ENCODE measurements around the gene NCEH1. TPM values are rescaled to one million over a fixed set of nuclear protein-coding genes. Genes with fewer than 3 reads are reported as not detected.
A peak's percentile ranks its signal among the peaks of the same experiment; 100 is the strongest.
"Not testable (repeated sequence)": the region's sequence is repeated elsewhere in the genome, so short reads cannot be mapped to it uniquely, and the experiment has no call there.

Gene NCEH1
- total RNA-seq, 1 experiment from 2014 or later = 4.5 TPM

DNA sequence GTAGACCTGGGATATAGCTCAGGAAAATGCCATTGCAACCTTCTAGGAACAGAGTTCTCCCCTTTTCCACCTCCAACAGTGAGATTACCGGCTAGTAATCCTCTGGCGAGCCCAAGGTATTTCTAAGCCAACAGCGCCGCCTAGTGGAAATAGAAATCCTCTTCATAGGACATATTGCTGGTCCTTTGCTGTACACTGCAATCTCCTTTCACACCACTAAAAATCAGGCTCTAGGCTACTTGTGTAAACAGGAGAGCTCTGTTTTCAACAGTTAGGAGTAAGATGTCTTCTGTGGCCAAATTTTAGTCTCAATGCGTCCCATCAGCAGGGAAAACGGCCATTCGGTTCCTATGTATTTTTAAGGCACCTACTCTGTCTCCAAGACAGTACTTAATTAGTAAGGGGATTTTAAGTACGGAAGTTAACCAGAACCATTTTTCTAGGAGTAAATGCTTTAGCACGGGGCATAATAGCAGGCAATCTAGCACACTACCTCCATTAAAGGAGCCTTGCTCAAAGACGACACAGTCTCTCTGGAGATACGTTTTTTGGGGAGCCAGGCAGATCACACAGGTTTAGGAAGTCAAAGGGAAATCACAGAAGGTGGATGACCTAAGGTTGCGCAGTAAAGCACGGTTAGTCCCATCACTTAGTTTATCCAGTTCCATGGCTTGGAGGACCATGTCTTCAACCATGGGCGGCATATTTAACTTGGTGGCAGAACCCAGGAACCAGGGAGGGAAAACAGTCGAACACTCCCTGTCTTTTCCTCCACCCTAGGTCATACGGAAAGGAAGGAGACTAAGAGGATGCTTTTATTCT lies 43.8 kb downstream of the NCEH1 start (continued):
- TF ChIP-seq, protein P1, sequence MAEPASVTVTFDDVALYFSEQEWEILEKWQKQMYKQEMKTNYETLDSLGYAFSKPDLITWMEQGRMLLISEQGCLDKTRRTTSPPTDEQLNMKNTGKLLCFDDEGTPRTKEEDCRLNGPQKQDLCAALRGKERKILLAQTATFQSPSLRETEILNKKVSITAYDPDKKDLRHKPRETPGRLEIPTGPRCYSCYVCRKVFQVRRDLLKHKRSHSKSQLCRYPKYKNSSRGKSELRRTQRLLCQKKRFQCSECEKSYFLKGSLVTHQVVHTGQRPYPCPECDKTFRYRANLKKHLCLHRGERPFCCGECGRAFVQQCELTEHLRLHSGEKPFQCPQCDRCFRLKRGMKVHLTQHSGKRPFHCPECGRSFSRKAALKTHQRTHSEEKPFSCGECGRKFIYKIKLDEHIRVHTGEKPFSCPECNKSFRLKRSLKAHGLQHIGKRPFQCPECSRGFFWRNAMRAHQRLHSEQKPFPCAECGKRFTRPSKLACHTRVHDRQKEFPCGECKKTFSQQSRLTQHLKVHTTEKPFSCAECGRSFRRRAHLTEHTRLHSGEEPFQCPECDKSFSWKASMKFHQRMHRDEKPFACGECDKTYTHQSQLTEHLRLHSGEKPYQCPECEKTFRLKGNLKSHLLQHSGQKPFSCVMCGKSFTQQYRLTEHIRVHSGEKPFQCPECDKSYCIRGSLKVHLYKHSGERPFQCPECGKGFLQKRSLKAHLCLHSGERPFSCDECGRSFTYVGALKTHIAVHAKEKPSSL (CRISPR knock-in tag; conservative IDR thresholded peaks at IDR 0.05) = no peak
- TF ChIP-seq, protein P2, sequence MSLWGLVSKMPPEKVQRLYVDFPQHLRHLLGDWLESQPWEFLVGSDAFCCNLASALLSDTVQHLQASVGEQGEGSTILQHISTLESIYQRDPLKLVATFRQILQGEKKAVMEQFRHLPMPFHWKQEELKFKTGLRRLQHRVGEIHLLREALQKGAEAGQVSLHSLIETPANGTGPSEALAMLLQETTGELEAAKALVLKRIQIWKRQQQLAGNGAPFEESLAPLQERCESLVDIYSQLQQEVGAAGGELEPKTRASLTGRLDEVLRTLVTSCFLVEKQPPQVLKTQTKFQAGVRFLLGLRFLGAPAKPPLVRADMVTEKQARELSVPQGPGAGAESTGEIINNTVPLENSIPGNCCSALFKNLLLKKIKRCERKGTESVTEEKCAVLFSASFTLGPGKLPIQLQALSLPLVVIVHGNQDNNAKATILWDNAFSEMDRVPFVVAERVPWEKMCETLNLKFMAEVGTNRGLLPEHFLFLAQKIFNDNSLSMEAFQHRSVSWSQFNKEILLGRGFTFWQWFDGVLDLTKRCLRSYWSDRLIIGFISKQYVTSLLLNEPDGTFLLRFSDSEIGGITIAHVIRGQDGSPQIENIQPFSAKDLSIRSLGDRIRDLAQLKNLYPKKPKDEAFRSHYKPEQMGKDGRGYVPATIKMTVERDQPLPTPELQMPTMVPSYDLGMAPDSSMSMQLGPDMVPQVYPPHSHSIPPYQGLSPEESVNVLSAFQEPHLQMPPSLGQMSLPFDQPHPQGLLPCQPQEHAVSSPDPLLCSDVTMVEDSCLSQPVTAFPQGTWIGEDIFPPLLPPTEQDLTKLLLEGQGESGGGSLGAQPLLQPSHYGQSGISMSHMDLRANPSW (CRISPR knock-in tag; conservative IDR thresholded peaks at IDR 0.05; ENCODE audit: low read depth) = no peak

DNA sequence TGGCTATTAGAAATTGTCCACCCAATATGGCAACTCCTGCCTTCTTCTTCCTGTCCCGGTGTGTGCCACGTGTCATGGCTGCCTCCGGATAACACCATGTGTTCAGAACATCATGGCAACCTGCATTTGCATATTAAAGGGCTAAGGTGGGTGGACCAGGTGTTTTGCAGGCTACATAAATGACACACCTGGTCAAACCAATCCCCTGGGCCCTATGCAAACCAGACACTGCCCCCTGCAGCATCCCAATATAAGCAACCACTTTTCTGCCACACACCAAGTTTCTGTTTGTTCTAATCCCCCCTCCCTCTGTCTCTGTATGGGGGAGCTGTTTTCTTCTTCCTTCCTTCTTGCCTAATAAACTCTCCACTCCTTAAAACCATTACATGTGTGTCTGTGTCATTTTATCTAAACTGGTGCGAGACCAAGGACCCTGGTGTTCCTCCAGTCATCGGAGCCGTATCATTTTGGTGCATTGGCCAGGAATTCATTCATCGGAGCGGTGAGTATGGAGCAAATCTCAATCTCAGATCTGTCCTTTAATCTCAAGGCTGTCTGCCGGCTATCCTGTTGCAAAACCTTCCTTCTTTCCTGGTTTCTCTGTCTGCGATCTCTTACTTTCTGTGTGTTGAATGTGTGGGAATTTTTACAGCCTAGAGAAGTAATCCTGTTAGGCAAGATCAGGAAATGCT lies 44.5 kb downstream of the NCEH1 start:
- Mint-ChIP-seq H3K27ac (peak overlapping the region; percentile 5; the same call in 1 of the 2 replicates), H3K27me3 (ENCODE audit: low read depth) (no peaks in the 10 kb centered on the region; the same call in 1 of the 2 replicates), H3K9me3 (peaks cover 46% of the 10 kb centered on the region), H3K36me3 (peaks cover 31% of the 10 kb centered on the region), H3K4me3 (no peak overlapping the region), H3K4me1 (peaks cover 11% of the 10 kb centered on the region)
- ATAC-seq = peak; percentile 51
- CTCF ChIA-PET = interaction anchor here (0.6 to 2.0 kb wide), 16 partner anchors 8 to 338 kb away, joined by 3 to 17 read pairs (median 4); partner anchors contain the start of gene NCEH1
- no peak for DNase-seq (ENCODE audit: low spot score)
- POLR2A ChIA-PET = interaction anchor here (1.0 kb wide), 1 partner anchor 84 kb away, joined by 3 read pairs; the partner anchor contains the start of gene ECT2
- no peak for TF ChIP-seq MXD4 (CRISPR knock-in tag; IDR thresholded peaks at IDR 0.05; ENCODE audit: borderline replicate concordance)
- no peak for TF ChIP-seq RELA (CRISPR knock-in tag; IDR thresholded peaks at IDR 0.05; ENCODE audit: borderline replicate concordance)
- no peak for TF ChIP-seq JUN (CRISPR knock-in tag; IDR thresholded peaks at IDR 0.05)
- TF ChIP-seq, protein P3, sequence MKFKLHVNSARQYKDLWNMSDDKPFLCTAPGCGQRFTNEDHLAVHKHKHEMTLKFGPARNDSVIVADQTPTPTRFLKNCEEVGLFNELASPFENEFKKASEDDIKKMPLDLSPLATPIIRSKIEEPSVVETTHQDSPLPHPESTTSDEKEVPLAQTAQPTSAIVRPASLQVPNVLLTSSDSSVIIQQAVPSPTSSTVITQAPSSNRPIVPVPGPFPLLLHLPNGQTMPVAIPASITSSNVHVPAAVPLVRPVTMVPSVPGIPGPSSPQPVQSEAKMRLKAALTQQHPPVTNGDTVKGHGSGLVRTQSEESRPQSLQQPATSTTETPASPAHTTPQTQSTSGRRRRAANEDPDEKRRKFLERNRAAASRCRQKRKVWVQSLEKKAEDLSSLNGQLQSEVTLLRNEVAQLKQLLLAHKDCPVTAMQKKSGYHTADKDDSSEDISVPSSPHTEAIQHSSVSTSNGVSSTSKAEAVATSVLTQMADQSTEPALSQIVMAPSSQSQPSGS (CRISPR knock-in tag; IDR thresholded peaks at IDR 0.05; ENCODE audit: borderline replicate concordance, low read depth) = no peak
- TF ChIP-seq ELF4 (CRISPR knock-in tag; IDR thresholded peaks at IDR 0.05; ENCODE audit: low read depth) = no peak
- TF ChIP-seq SMAD3 (CRISPR knock-in tag; IDR thresholded peaks at IDR 0.05; ENCODE audit: borderline replicate concordance) = no peak
- TF ChIP-seq, protein P4, sequence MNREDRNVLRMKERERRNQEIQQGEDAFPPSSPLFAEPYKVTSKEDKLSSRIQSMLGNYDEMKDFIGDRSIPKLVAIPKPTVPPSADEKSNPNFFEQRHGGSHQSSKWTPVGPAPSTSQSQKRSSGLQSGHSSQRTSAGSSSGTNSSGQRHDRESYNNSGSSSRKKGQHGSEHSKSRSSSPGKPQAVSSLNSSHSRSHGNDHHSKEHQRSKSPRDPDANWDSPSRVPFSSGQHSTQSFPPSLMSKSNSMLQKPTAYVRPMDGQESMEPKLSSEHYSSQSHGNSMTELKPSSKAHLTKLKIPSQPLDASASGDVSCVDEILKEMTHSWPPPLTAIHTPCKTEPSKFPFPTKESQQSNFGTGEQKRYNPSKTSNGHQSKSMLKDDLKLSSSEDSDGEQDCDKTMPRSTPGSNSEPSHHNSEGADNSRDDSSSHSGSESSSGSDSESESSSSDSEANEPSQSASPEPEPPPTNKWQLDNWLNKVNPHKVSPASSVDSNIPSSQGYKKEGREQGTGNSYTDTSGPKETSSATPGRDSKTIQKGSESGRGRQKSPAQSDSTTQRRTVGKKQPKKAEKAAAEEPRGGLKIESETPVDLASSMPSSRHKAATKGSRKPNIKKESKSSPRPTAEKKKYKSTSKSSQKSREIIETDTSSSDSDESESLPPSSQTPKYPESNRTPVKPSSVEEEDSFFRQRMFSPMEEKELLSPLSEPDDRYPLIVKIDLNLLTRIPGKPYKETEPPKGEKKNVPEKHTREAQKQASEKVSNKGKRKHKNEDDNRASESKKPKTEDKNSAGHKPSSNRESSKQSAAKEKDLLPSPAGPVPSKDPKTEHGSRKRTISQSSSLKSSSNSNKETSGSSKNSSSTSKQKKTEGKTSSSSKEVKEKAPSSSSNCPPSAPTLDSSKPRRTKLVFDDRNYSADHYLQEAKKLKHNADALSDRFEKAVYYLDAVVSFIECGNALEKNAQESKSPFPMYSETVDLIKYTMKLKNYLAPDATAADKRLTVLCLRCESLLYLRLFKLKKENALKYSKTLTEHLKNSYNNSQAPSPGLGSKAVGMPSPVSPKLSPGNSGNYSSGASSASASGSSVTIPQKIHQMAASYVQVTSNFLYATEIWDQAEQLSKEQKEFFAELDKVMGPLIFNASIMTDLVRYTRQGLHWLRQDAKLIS (CRISPR knock-in tag; IDR thresholded peaks at IDR 0.05; ENCODE audit: borderline replicate concordance) = no peak
- TF ChIP-seq, protein P5, sequence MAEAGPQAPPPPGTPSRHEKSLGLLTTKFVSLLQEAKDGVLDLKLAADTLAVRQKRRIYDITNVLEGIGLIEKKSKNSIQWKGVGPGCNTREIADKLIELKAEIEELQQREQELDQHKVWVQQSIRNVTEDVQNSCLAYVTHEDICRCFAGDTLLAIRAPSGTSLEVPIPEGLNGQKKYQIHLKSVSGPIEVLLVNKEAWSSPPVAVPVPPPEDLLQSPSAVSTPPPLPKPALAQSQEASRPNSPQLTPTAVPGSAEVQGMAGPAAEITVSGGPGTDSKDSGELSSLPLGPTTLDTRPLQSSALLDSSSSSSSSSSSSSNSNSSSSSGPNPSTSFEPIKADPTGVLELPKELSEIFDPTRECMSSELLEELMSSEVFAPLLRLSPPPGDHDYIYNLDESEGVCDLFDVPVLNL (CRISPR knock-in tag; IDR thresholded peaks at IDR 0.05; ENCODE audit: borderline replicate concordance, low read depth) = no peak

DNA sequence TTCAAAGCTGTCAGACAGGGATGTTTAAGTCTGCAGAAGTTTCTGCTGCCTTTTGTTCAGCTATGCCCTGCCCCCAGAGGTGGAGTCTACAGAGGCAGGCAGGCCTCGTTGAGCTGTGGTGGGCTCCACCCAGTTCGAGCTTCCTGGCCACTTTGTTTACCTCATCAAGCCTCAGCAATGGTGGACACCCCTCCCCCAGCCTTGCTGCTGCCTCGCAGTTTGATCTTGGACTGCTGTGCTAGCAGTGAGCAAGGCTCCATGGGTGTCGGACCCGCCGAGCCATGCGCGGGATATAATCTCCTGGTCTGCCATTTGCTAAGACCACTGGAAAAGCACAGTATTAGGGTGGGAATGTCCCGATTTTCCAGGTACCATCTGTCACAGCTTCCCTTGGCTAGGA lies 45.4 kb downstream of the NCEH1 start:
- POLR2A ChIA-PET; H3K27ac Mint-ChIP-seq; ATAC-seq; H3K27me3 Mint-ChIP-seq (ENCODE audit: low read depth); DNase-seq (ENCODE audit: low spot score); H3K4me3 Mint-ChIP-seq: not testable (repeated sequence)
- Mint-ChIP-seq H3K36me3 (peaks cover 31% of the 10 kb centered on the region), H3K9me3 (peaks cover 51% of the 10 kb centered on the region), H3K4me1 (peaks cover 11% of the 10 kb centered on the region)
- CTCF ChIA-PET = interaction anchor here (1.7 to 2.0 kb wide), 2 partner anchors 189 to 331 kb away, joined by 6 read pairs; no protein-coding TSS in a partner anchor

DNA sequence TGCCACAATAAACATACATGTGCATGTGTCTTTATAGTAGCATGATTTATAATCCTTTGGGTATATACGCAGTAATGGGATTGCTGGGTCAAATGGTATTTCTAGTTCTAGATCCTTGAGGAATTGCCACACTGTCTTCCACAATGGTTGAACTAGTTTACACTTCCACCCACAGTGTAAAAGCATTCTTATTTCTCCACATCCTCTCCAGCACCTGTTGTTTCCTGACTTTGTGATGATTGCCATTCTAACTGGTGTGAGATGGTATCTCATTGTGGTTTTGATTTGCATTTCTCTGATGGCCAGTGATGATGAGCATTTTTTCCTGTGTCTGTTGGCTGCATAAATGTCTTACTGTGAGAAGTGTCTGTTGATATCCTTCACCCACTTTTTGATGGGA lies 50.4 kb downstream of the NCEH1 start:
- H3K4me3 Mint-ChIP-seq; H3K27me3 Mint-ChIP-seq (ENCODE audit: low read depth); H3K4me1 Mint-ChIP-seq; POLR2A ChIA-PET; DNase-seq (ENCODE audit: low spot score); CTCF ChIA-PET; H3K27ac Mint-ChIP-seq; ATAC-seq; H3K36me3 Mint-ChIP-seq: not testable (repeated sequence)
- peaks cover 23% of the 10 kb centered on the region for H3K9me3 Mint-ChIP-seq
